ENCODE data around the gene TFCP2L1. TPM values are rescaled to one million over a fixed set of nuclear protein-coding genes. Genes with fewer than 3 reads are reported as not detected.
A peak's percentile ranks its signal among the peaks of the same experiment; 100 is the strongest.

The TFCP2L1 gene
- total RNA-seq, 2 donors from 2014 or later = 11.5 to 25.7 TPM

DNA sequence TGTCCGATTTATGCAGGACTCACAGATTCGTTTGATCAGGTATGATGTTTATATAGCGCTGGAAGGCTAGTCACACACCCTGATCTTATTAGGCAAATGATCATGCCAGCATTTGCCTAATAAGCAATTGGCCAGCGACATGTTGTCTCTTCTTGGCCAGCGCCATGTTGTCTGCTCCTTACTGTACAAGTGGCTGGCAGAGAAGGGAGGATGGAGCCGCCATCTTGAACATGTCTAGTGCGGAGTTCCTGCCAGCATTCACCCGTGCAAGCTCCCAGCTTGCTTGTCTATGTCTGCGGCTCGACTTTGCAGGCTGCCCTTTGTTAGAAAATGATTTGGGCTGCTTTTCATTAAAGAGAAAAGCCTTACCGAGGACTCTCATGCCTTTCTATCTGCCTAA lies 106.3 kb downstream of the TFCP2L1 start:
- H3K4me3 ChIP-seq = no peak overlapping the region
- no peak overlapping the region for H3K27ac ChIP-seq
- intact Hi-C loops (cut with DNase I) = no loop called here
- DNase-seq (ENCODE audit: low spot score) = no peak
- H3K27me3 ChIP-seq (replicated peaks; ENCODE audit: insufficient read depth) = no peaks in the 10 kb centered on the region
- H3K9me3 ChIP-seq = no peaks in the 10 kb centered on the region
- WGBS = 93% methylated on average over 11 of the region's 11 CpGs
- TF ChIP-seq POLR2A (IDR thresholded peaks at IDR 0.05) (no peak), POLR2AphosphoS5 (IDR thresholded peaks at IDR 0.05) (no peak)
- TF ChIP-seq, protein P1, sequence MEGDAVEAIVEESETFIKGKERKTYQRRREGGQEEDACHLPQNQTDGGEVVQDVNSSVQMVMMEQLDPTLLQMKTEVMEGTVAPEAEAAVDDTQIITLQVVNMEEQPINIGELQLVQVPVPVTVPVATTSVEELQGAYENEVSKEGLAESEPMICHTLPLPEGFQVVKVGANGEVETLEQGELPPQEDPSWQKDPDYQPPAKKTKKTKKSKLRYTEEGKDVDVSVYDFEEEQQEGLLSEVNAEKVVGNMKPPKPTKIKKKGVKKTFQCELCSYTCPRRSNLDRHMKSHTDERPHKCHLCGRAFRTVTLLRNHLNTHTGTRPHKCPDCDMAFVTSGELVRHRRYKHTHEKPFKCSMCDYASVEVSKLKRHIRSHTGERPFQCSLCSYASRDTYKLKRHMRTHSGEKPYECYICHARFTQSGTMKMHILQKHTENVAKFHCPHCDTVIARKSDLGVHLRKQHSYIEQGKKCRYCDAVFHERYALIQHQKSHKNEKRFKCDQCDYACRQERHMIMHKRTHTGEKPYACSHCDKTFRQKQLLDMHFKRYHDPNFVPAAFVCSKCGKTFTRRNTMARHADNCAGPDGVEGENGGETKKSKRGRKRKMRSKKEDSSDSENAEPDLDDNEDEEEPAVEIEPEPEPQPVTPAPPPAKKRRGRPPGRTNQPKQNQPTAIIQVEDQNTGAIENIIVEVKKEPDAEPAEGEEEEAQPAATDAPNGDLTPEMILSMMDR (IDR thresholded peaks at IDR 0.05) = no peak
- no peaks in the 10 kb centered on the region for H3K4me1 ChIP-seq (replicated peaks)
- no peaks in the 10 kb centered on the region for H3K36me3 ChIP-seq

DNA sequence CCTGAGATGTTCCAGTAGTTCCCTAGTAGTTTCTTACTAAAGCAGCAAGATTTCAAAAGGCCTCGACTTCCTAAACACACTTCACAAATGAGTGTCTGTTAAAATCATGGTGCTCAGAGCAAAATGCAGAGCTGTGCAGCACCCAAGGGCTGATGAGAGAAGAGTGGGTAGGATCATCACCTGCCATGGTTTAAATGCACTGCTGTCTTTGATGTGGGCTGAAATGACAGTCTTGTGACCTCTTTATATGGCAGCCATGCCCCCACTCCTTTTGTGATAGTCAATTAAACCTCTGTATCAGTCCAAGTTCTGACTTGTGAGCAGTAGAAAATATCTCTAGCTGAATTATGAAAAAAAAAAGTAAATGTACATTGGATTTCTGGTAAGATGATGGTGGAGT lies 107.1 kb downstream of the TFCP2L1 start:
- TF ChIP-seq POLR2A (IDR thresholded peaks at IDR 0.05) = no peak
- no peak for TF ChIP-seq POLR2AphosphoS5 (IDR thresholded peaks at IDR 0.05)
- TF ChIP-seq, protein P1 (IDR thresholded peaks at IDR 0.05) = no peak
- no peak overlapping the region for H3K27ac ChIP-seq
- no peaks in the 10 kb centered on the region for H3K9me3 ChIP-seq
- DNase-seq (ENCODE audit: low spot score) = no peak
- H3K27me3 ChIP-seq (replicated peaks; ENCODE audit: insufficient read depth) = no peaks in the 10 kb centered on the region
- no peaks in the 10 kb centered on the region for H3K36me3 ChIP-seq
- 78% methylated on average over 1 of the region's 1 CpG for WGBS
- no peak overlapping the region for H3K4me3 ChIP-seq
- intact Hi-C loops (cut with DNase I) = no loop called here
- no peaks in the 10 kb centered on the region for H3K4me1 ChIP-seq (replicated peaks)

DNA sequence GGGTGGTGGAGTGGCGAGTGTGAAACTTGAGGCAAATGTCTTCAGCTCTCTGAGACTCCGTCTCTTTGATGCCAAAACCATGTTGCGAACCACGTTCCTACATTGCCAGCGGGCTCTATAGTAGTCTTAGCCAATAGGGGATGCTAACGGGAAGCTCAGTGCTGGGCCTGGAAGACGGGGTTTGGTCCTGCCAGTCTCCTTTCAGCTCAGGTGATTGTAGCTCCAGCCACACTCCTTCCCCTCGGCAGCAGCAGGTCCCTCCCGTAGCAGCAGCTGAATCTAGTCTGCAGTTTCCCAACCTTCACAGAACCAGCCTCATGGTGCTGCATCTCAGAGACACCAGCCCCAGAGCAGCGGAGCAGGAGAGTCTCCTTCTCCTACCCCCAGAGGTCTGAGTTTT lies 109.7 kb downstream of the TFCP2L1 start:
- 62% methylated on average over 10 of the region's 10 CpGs for WGBS
- H3K27ac ChIP-seq = peak overlapping the region in 1 of 2 donors; percentile 35

DNA sequence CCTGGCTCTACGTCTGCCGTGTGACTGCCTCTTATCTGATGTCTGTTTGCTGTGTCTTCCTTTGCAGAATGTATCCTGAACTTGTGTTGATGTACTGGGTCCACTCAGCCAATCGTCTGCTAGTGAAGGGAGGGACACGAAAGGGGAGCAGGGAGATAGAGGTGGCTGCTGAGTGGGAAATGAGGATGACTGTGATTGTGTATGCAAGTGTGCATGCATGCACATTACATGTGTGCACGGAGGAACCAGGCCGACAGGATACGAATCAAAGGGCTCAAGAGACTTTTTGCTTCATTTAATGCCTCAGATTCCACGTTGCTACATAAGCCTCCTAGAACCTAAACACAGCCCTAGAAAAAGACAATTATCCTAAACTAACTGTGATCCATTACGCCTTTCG lies 111.2 kb downstream of the TFCP2L1 start:
- Histone ChIP-seq H3K27ac (no peak overlapping the region), H3K36me3 (no peaks in the 10 kb centered on the region), H3K9me3 (no peaks in the 10 kb centered on the region), H3K4me1 (replicated peaks) (no peaks in the 10 kb centered on the region), H3K27me3 (replicated peaks; ENCODE audit: insufficient read depth) (no peaks in the 10 kb centered on the region), H3K4me3 (no peak overlapping the region)
- WGBS = 89% methylated on average over 10 of the region's 10 CpGs
- TF ChIP-seq POLR2A (IDR thresholded peaks at IDR 0.05) (no peak), POLR2AphosphoS5 (IDR thresholded peaks at IDR 0.05) (no peak)
- TF ChIP-seq, protein P1 (IDR thresholded peaks at IDR 0.05) = no peak
- DNase-seq (ENCODE audit: low spot score) = no peak
- intact Hi-C loops (cut with DNase I) = no loop called here

More for the DNA sequence above, 109.7 kb downstream of the TFCP2L1 start:
- Histone ChIP-seq H3K4me1 (replicated peaks) (no peaks in the 10 kb centered on the region), H3K27me3 (replicated peaks; ENCODE audit: insufficient read depth) (no peaks in the 10 kb centered on the region), H3K9me3 (no peaks in the 10 kb centered on the region), H3K36me3 (no peaks in the 10 kb centered on the region), H3K4me3 (no peak overlapping the region)
- intact Hi-C loops (cut with DNase I) = no loop called here
- DNase-seq (ENCODE audit: low spot score) = no peak
- TF ChIP-seq, protein P1 (IDR thresholded peaks at IDR 0.05) = no peak
- TF ChIP-seq POLR2A (IDR thresholded peaks at IDR 0.05) = no peak
- no peak for TF ChIP-seq POLR2AphosphoS5 (IDR thresholded peaks at IDR 0.05)

DNA sequence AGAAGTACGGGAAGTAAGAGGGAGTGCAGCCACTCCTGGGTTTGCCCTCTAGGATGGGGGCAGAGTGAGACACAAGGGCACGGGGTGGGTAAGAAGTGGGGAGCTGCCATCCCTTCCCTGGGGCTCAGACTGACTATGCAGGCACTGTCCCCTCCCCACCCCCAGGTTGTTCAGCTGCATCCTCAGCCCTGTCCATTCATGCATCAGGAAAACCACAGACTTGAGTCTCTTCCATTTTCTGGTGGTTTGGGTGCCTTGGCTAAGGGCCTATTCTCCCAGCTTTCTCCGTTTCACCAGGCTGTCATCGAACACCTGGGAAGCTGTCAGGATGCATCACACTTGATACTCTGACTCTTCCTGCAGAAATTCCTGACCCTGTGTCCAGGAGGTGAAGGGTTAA lies 111.9 kb downstream of the TFCP2L1 start:
- Histone ChIP-seq H3K4me3 (no peak overlapping the region), H3K27me3 (replicated peaks; ENCODE audit: insufficient read depth) (no peaks in the 10 kb centered on the region), H3K4me1 (replicated peaks) (no peaks in the 10 kb centered on the region), H3K36me3 (no peaks in the 10 kb centered on the region), H3K27ac (no peak overlapping the region), H3K9me3 (no peaks in the 10 kb centered on the region)
- TF ChIP-seq, protein P1 (IDR thresholded peaks at IDR 0.05) = no peak
- no peak for TF ChIP-seq POLR2A (IDR thresholded peaks at IDR 0.05)
- peak; percentile 11 for TF ChIP-seq POLR2AphosphoS5 (IDR thresholded peaks at IDR 0.05)
- intact Hi-C loops (cut with DNase I) = no loop called here
- WGBS = 43% methylated on average over 4 of the region's 4 CpGs
- DNase-seq (ENCODE audit: low spot score) = no peak
